Esophagus muscularis mucosa (tissue), 3 donors: Measurements from ENCODE around the gene GTF2H4.

Experiments used
- POLR2A ChIP-seq: fragments of 450-650 bp; IDR thresholded peaks from one replicate; pipeline ENCODE4 v1.6.1; 2017; ENCODE audit warnings: antibody characterized with exemption, moderate library complexity, mild to moderate bottlenecking, low read depth
- TF ChIP-seq, protein P1 (sequence below), 3 experiments: fragments of 200-600 bp in 2 of 3; fragments of 450-650 bp in 1 of 3; sonication (generic) in 2 of 3; IDR thresholded peaks; one replicate each; pipeline ENCODE4 v1.5.1; 2017 to 2019; ENCODE audit warnings: antibody characterized with exemption in 3 of 3, mild to moderate bottlenecking in 2 of 3, moderate library complexity in 1 of 3

DNA sequence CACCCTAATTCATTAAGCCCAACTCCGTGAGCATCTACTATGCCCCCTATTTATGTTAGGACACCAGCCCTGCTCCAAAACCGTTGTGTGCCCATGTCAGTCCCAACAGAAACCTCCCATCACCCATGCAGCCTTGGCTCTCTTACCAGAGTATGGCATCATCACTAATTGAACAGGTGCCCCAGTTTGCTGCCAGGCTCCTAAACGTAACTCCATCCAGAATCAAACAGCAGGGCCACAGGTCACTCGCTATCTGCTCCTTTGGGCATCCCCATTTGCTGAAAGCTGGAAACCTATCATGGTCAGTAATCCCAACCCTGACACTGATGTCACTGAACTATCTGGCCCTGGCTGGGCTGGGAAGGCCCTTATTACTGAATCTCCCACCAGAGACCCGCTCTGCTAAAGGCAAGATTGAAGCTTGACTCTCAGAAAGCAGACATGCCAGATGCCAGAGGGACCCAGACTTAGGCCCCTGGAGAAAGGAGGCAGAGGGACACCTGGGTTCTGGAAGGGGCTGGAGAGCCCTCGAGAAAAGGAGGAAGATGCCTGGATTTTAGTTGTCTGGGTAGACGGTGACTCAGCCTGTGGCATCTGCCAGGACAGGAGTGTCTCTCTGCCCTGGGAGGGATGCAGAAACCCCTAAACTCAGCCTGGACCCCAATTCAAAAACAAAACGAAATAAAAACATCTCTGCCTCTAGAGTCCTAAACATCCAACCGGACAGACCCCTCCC is 46.8 kb downstream of the GTF2H4 start:
- TF ChIP-seq, protein P1, sequence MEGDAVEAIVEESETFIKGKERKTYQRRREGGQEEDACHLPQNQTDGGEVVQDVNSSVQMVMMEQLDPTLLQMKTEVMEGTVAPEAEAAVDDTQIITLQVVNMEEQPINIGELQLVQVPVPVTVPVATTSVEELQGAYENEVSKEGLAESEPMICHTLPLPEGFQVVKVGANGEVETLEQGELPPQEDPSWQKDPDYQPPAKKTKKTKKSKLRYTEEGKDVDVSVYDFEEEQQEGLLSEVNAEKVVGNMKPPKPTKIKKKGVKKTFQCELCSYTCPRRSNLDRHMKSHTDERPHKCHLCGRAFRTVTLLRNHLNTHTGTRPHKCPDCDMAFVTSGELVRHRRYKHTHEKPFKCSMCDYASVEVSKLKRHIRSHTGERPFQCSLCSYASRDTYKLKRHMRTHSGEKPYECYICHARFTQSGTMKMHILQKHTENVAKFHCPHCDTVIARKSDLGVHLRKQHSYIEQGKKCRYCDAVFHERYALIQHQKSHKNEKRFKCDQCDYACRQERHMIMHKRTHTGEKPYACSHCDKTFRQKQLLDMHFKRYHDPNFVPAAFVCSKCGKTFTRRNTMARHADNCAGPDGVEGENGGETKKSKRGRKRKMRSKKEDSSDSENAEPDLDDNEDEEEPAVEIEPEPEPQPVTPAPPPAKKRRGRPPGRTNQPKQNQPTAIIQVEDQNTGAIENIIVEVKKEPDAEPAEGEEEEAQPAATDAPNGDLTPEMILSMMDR (IDR thresholded peaks at IDR 0.05) = no peak
- no peak for TF ChIP-seq POLR2A
